Prostate gland (tissue), 2 donors: Measurements from ENCODE around the gene GUCY2C.

ENCODE experiments used
- CTCF ChIP-seq, 4 experiments: fragments of 200-600 bp in 2 of 4; fragments of 450-650 bp in 2 of 4; sonication (generic) in 2 of 4; IDR thresholded peaks; 1 replicate in 3 of 4; 2 replicates in 1 of 4; pipeline ENCODE4 v1.5.1; 2016 to 2019; ENCODE audit warnings: antibody characterized with exemption in 4 of 4, mild to moderate bottlenecking in 2 of 4, moderate library complexity in 2 of 4
- POLR2A ChIP-seq: fragments of 450-650 bp; IDR thresholded peaks from one replicate; pipeline ENCODE4 v1.6.1; 2016; ENCODE audit warnings: antibody characterized with exemption, mild to moderate bottlenecking
- POLR2AphosphoS5 ChIP-seq: sonication (generic); formaldehyde crosslinking; IDR thresholded peaks from one replicate; pipeline ENCODE4 v1.6.1; 2017; ENCODE audit warnings: antibody characterized with exemption

- no peak for TF ChIP-seq CTCF (IDR thresholded peaks at IDR 0.05)
- TF ChIP-seq POLR2AphosphoS5 = no peak
- no peak for TF ChIP-seq POLR2A
Measured at GRCh38 chr12:14614704-14615121, 81.7 kb downstream of the GUCY2C start.
